Endothelial cell of umbilical vein (primary cell): Measurements from ENCODE around the gene FYTTD1. TPM values are rescaled to one million over a fixed set of nuclear protein-coding genes. Genes with fewer than 3 reads are reported as not detected.

Source experiments
- BruUV-seq: library from RNA; stranded (reverse); fragments of 400-500 nt; replicated peaks from 2 replicates; lab custom pipeline; 2021; lab: Mats Ljungman, UMichigan
- CTCF ChIA-PET: fragments of 300-600, 350-600 bp; sonication (Branson Sonifier 250); formaldehyde crosslinking; loops from one replicate; lab custom pipeline; 2021; ENCODE audit warnings: antibody characterized with exemption, inconsistent platforms; lab: Charles Lee
- POLR2A ChIA-PET: fragments of 300-600, 350-600 bp; sonication (Branson Sonifier 250); formaldehyde crosslinking; loops from one replicate; lab custom pipeline; 2021; ENCODE audit warnings: antibody characterized with exemption, inconsistent platforms; lab: Charles Lee
- DNase-seq: peaks from one replicate; pipeline ENCODE4 v3.0.0-alpha.2; 2011; ENCODE audit warnings: low read depth, low spot score
- FAIRE-seq: peaks from 2 replicates; lab custom pipeline; 2011; peaks lifted over from hg19 to GRCh38; lab: Jason Lieb, UNC
- H2AFZ ChIP-seq: 2 replicates; pipeline ENCODE4 v1.6.0; 2012; ENCODE audit warnings: low read depth, low read length, control low read depth, inconsistent platforms
- H3K27ac ChIP-seq: 2 replicates; pipeline ENCODE4 v1.5.1; 2011; ENCODE audit warnings: low read depth, mild to moderate bottlenecking, control low read depth, low read length, moderate library complexity; ENCODE audit not compliant: insufficient read depth
- H3K27me3 ChIP-seq, 2 experiments: 2 replicates each; pipeline versions ENCODE4 v1.6.0 to v1.6.1; 2011; ENCODE audit warnings: low read length in 2 of 2, mixed read lengths in 1 of 2; ENCODE audit not compliant: control insufficient read depth in 2 of 2, insufficient read depth in 2 of 2
- H3K36me3 ChIP-seq, 2 experiments: 2 replicates in 1 of 2; 3 replicates in 1 of 2; pipeline ENCODE4 v1.5.1; 2011; ENCODE audit warnings: low read length in 2 of 2, mild to moderate bottlenecking in 1 of 2, moderate library complexity in 1 of 2; ENCODE audit not compliant: control insufficient read depth in 2 of 2, insufficient read depth in 2 of 2; ENCODE audit errors: extremely low read depth in 1 of 2
- H3K4me1 ChIP-seq: 3 replicates; pipeline ENCODE4 v1.5.1; 2011; ENCODE audit warnings: mild to moderate bottlenecking, low read length; ENCODE audit not compliant: control insufficient read depth, insufficient read depth; ENCODE audit errors: extremely low read depth
- H3K4me2 ChIP-seq: 2 replicates; pipeline ENCODE4 v1.6.1; 2011; ENCODE audit warnings: low read length, control low read depth, mixed read lengths; ENCODE audit not compliant: insufficient read depth
- H3K4me3 ChIP-seq, 3 experiments: fragments of 200-600 bp in 1 of 3; sonication (generic), shearing (Covaris generic) in 1 of 3; replicated peaks in 1 of 3; 2 replicates each; pipeline ENCODE4 v1.5.1; 2011 to 2016; ENCODE audit warnings: control low read depth in 3 of 3, low read length in 3 of 3, mild to moderate bottlenecking in 2 of 3, inconsistent platforms in 1 of 3, low read depth in 1 of 3, moderate library complexity in 1 of 3; ENCODE audit not compliant: insufficient read depth in 1 of 3
- H3K79me2 ChIP-seq: 2 replicates; pipeline ENCODE4 v1.6.0; 2012; ENCODE audit warnings: low read length, inconsistent platforms; ENCODE audit not compliant: control insufficient read depth, insufficient read depth
- H3K9ac ChIP-seq: replicated peaks from 2 replicates; pipeline ENCODE3; 2011; ENCODE audit warnings: low read length, control low read depth; ENCODE audit not compliant: insufficient read depth; ENCODE audit errors: extremely low read depth
- H3K9me1 ChIP-seq: replicated peaks from 3 replicates; pipeline ENCODE4 v1.6.0; 2011; ENCODE audit warnings: mild to moderate bottlenecking, low read length; ENCODE audit not compliant: control insufficient read depth, insufficient read depth; ENCODE audit errors: extremely low read depth
- H3K9me3 ChIP-seq: replicated peaks from 2 replicates; pipeline ENCODE4 v1.5.1; 2012; ENCODE audit warnings: low read length, inconsistent platforms; ENCODE audit not compliant: control insufficient read depth, insufficient read depth
- H4K20me1 ChIP-seq: replicated peaks from 2 replicates; pipeline ENCODE3; 2011; ENCODE audit warnings: mild to moderate bottlenecking, low read length; ENCODE audit not compliant: control insufficient read depth, insufficient read depth; ENCODE audit errors: extremely low read depth
- CTCF ChIP-seq, 2 donors: IDR thresholded peaks; 1 replicate in 1 of 2; 2 replicates in 1 of 2; pipeline ENCODE4 v1.5.1; 2011; ENCODE audit warnings: low read length in 2 of 2, mild to moderate bottlenecking in 2 of 2, moderate library complexity in 2 of 2, control low read depth in 1 of 2, inconsistent platforms in 1 of 2, low read depth in 1 of 2; ENCODE audit not compliant: insufficient read depth in 1 of 2; ENCODE audit errors: extremely low read depth in 1 of 2
- EZH2 ChIP-seq: IDR thresholded peaks from 2 replicates; pipeline ENCODE4 v1.6.1; 2012; ENCODE audit warnings: borderline replicate concordance, low read depth, mild to moderate bottlenecking, moderate library complexity, low read length, inconsistent platforms; ENCODE audit not compliant: severe bottlenecking
- FOS ChIP-seq: IDR thresholded peaks from 2 replicates; pipeline ENCODE4 v1.6.1; 2011; ENCODE audit warnings: mild to moderate bottlenecking, low read length, moderate library complexity, borderline replicate concordance; ENCODE audit not compliant: insufficient read depth
- GATA2 ChIP-seq: IDR thresholded peaks from 2 replicates; pipeline ENCODE4 v1.7.0; 2011; ENCODE audit warnings: low read depth, mild to moderate bottlenecking, moderate library complexity, mixed read lengths, low read length; ENCODE audit not compliant: insufficient read length, insufficient read depth
- JUN ChIP-seq: IDR thresholded peaks from 2 replicates; pipeline ENCODE4 v1.6.1; 2011; ENCODE audit warnings: borderline replicate concordance, low read depth; ENCODE audit not compliant: insufficient read length, insufficient read depth
- MYC ChIP-seq: IDR thresholded peaks from one replicate; pipeline ENCODE4 v1.6.1; 2011; ENCODE audit warnings: mild to moderate bottlenecking, low read depth, low read length
- POLR2A ChIP-seq: IDR thresholded peaks from 2 replicates; pipeline ENCODE4 v1.6.1; 2012; ENCODE audit warnings: low read depth, mild to moderate bottlenecking, control low read depth, low read length
- POLR2AphosphoS5 ChIP-seq: IDR thresholded peaks from 2 replicates; pipeline ENCODE4 v1.6.1; 2012; ENCODE audit warnings: low read depth, mild to moderate bottlenecking, control low read depth, low read length, moderate library complexity; ENCODE audit not compliant: insufficient read depth
- dilution Hi-C: fragments of 300-500 bp; cut with MboI; formaldehyde crosslinking; loops from one replicate; pipeline ENCODE4 v1.15.0; 2019; ENCODE audit warnings: low sequenced_read_pairs; ENCODE audit not compliant: extremely low pct_ligation_motif_present
- intact Hi-C: fragments of 100-400 bp; cut with micrococcal nuclease; formaldehyde crosslinking; loops from one replicate; pipeline ENCODE4 v1.10.0; 2022
- polyA plus RNA-seq, 4 experiments: library from polyadenylated mRNA; depleted of rRNA in 3 of 4; stranded (reverse) in 3 of 4; unstranded in 1 of 4; fragments of >200 nt; gene quantifications; 2 replicates each; pipeline versions ENCODE4 v1.2.1 to v1.2.3, GENCODE V29; 2011 to 2012; ENCODE audit warnings: missing spikeins in 1 of 4
- total RNA-seq: library from RNA; stranded (reverse); gene quantifications from 2 replicates; pipeline ENCODE4 v1.2.3, GENCODE V29; 2021
- TF ChIP-seq, protein P1 (sequence below): IDR thresholded peaks from 2 replicates; pipeline ENCODE4 v1.6.1; 2011; ENCODE audit not compliant: insufficient read depth, insufficient read length

FYTTD1 gene
- total and polyA plus RNA-seq, 2 donors (not counting 3 experiments of a cell fraction or from before 2014, with no cell fraction given), result 8.9 to 52.3 TPM

GRCh38 chr3:197761784-197762183 is 12.1 kb downstream of the FYTTD1 start:
- TF ChIP-seq FOS, result no peak
- Histone ChIP-seq H4K20me1 (no peaks in the 10 kb centered on the region), H3K4me3 (no peak overlapping the region), H3K36me3 (peaks cover 2 to 10% of the 10 kb centered on the region in 2 experiments), H3K27ac (no peak overlapping the region), H3K4me1 (no peaks in the 10 kb centered on the region), H3K4me2 (no peak overlapping the region), H3K9ac (no peak overlapping the region), H3K9me3 (no peaks in the 10 kb centered on the region), H3K27me3 (no peaks in the 10 kb centered on the region), H3K79me2 (peaks cover 21% of the 10 kb centered on the region), H3K9me1 (peaks cover 2% of the 10 kb centered on the region), H2AFZ (no peak overlapping the region)
- no peak for DNase-seq
- BruUV-seq, result no TSS peak
- POLR2A ChIA-PET, result no interaction called here
- dilution Hi-C loops, result no loop called here
- CTCF ChIA-PET, result no interaction called here
- FAIRE-seq, result no peak
- intact Hi-C loops, result no loop called here

DNA sequence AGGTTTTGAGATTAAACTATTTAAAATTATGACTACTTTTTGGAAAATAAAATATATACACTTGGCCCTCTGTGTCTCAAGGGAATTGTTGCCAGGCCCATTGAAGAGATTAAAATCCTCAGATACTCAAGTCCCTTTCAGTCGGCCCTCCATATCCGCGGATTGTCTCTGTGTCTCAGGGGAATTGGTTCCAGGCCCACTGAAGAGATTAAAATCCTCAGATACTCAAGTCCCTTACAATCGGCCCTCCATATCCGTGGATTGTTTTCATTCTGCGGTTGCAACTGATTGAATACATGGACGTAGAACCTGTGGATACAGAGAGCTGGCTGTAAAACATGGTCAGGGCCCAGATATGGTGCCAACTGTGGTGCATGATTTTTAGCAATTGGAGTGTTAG is 25.6 kb downstream of the FYTTD1 start:
- ChIA-PET CTCF (interaction anchor here (1.0 to 1.4 kb wide), 3 partner anchors 8 to 176 kb away, joined by 3 to 4 read pairs (median 3); partner anchors contain the start of gene LRCH3), POLR2A (interaction anchor here (0.7 kb wide), 1 partner anchor 26 kb away, joined by 4 read pairs; no protein-coding TSS in a partner anchor)
- intact Hi-C loops (no loop called here), dilution Hi-C loops (no loop called here)
- Histone ChIP-seq H3K4me3 (no peak overlapping the region), H3K79me2 (no peaks in the 10 kb centered on the region), H3K36me3 (peaks cover 19 to 29% of the 10 kb centered on the region in 2 experiments), H3K27me3 (no peaks in the 10 kb centered on the region), H2AFZ (no peak overlapping the region), H3K4me1 (no peaks in the 10 kb centered on the region), H3K4me2 (no peak overlapping the region), H3K9me3 (no peaks in the 10 kb centered on the region), H3K9ac (no peak overlapping the region), H3K9me1 (no peaks in the 10 kb centered on the region), H4K20me1 (no peaks in the 10 kb centered on the region), H3K27ac (no peak overlapping the region)
- DNase-seq, result no peak
- TF ChIP-seq MYC (no peak), FOS (no peak), JUN (no peak), CTCF (IDR thresholded peaks at IDR 0.05; ENCODE audit: extremely low read depth in 1 of 2, insufficient read depth in 1 of 2, low read depth in 1 of 2, low read length in 2 of 2) (no peak), POLR2AphosphoS5 (no peak), POLR2A (no peak), GATA2 (no peak), EZH2 (no peak)
- TF ChIP-seq, protein P1, sequence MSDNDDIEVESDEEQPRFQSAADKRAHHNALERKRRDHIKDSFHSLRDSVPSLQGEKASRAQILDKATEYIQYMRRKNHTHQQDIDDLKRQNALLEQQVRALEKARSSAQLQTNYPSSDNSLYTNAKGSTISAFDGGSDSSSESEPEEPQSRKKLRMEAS, result no peak
- FAIRE-seq, result no peak
- BruUV-seq, result no TSS peak
